GM23338 (cell line): ENCODE results near the gene SLC39A5. TPM values are rescaled to one million over a fixed set of nuclear protein-coding genes. Genes with fewer than 3 reads are reported as not detected.

Experiments used
- ATAC-seq: fragments of 200-7000 bp; cut with Tn5 transposase; 3 replicates; pipeline ENCODE4 v1.9.1; 2020
- DNase-seq: peaks from one replicate; pipeline ENCODE4 v3.0.0-alpha.2; 2015; ENCODE audit warnings: low spot score
- H2AFZ ChIP-seq: fragments of 200-600 bp; sonication (generic); 2 replicates; pipeline ENCODE4 v1.8.0; 2016; ENCODE audit warnings: antibody characterized with exemption, mild to moderate bottlenecking, moderate library complexity
- H3F3A ChIP-seq: fragments of 200-600 bp; sonication (generic); replicated peaks from 2 replicates; pipeline ENCODE4 v1.8.0; 2017; ENCODE audit warnings: antibody characterized with exemption, mixed run types, low read depth
- H3K27ac ChIP-seq: fragments of 200-600 bp; sonication (generic); 2 replicates; pipeline ENCODE4 v1.6.1; 2016; ENCODE audit warnings: low read depth
- H3K27me3 ChIP-seq: fragments of 200-600 bp; sonication (generic); 2 replicates; pipeline ENCODE4 v1.8.0; 2016; ENCODE audit warnings: mild to moderate bottlenecking, mixed run types, moderate library complexity; ENCODE audit not compliant: insufficient read depth
- H3K36me3 ChIP-seq: fragments of 200-600 bp; sonication (generic); 2 replicates; pipeline ENCODE4 v1.8.0; 2016; ENCODE audit warnings: mild to moderate bottlenecking; ENCODE audit not compliant: insufficient read depth
- H3K4me1 ChIP-seq: fragments of 200-600 bp; sonication (generic); 2 replicates; pipeline ENCODE4 v1.8.0; 2016; ENCODE audit warnings: mild to moderate bottlenecking, moderate library complexity; ENCODE audit not compliant: insufficient read depth
- H3K4me2 ChIP-seq: fragments of 200-600 bp; sonication (generic); 2 replicates; pipeline ENCODE4 v1.7.1; 2017; ENCODE audit warnings: mixed run types
- H3K4me3 ChIP-seq: fragments of 200-600 bp; sonication (generic); 2 replicates; pipeline ENCODE4 v1.6.1; 2016; ENCODE audit warnings: mixed run types
- H3K79me2 ChIP-seq: fragments of 200-600 bp; sonication (generic); replicated peaks from 2 replicates; pipeline ENCODE4 v1.8.0; 2017; ENCODE audit warnings: mild to moderate bottlenecking; ENCODE audit not compliant: insufficient read depth
- H3K9me2 ChIP-seq: fragments of 200-600 bp; sonication (generic); 2 replicates; pipeline ENCODE4 v1.8.0; 2017; ENCODE audit not compliant: insufficient read depth
- H4K20me1 ChIP-seq: fragments of 200-600 bp; sonication (generic); replicated peaks from 2 replicates; pipeline ENCODE4 v1.8.0; 2017; ENCODE audit warnings: mild to moderate bottlenecking; ENCODE audit not compliant: insufficient read depth
- H3K27ac Mint-ChIP-seq: 2 replicates; pipeline ENCODE4 v1.8.0; 2020; ENCODE audit warnings: inconsistent platforms, mild to moderate bottlenecking, moderate library complexity, mixed read lengths
- H3K27me3 Mint-ChIP-seq: 3 replicates; pipeline ENCODE4 v1.8.0; 2022; ENCODE audit warnings: low read depth, mild to moderate bottlenecking, moderate library complexity, mixed read lengths, inconsistent platforms; ENCODE audit not compliant: insufficient read depth, poor library complexity
- H3K36me3 Mint-ChIP-seq: 3 replicates; pipeline ENCODE4 v1.8.0; 2021; ENCODE audit warnings: low read depth, mild to moderate bottlenecking, inconsistent platforms, moderate library complexity, mixed read lengths
- H3K4me1 Mint-ChIP-seq: 3 replicates; pipeline ENCODE4 v1.8.0; 2020; ENCODE audit warnings: mild to moderate bottlenecking, inconsistent platforms, mixed read lengths
- H3K4me3 Mint-ChIP-seq: 3 replicates; pipeline ENCODE4 v1.8.0; 2021; ENCODE audit warnings: moderate library complexity, mild to moderate bottlenecking, inconsistent platforms, mixed read lengths
- H3K9me3 Mint-ChIP-seq: 3 replicates; pipeline ENCODE4 v1.8.0; 2020; ENCODE audit warnings: moderate library complexity, mild to moderate bottlenecking, inconsistent platforms, mixed read lengths
- EZH2phosphoT487 ChIP-seq: fragments of 200-600 bp; sonication (generic); IDR thresholded peaks from one replicate; pipeline ENCODE4 v1.8.1; 2018; ENCODE audit warnings: antibody characterized with exemption; ENCODE audit not compliant: unreplicated experiment
- NANOG ChIP-seq: IDR thresholded peaks from 2 replicates; pipeline ENCODE4 v1.6.1; 2016; ENCODE audit warnings: antibody characterized with exemption, borderline replicate concordance
- POLR2AphosphoS5 ChIP-seq: IDR thresholded peaks from 2 replicates; pipeline ENCODE4 v1.6.1; 2016; ENCODE audit warnings: antibody characterized with exemption, low read depth
- STAT1 ChIP-seq: IDR thresholded peaks from one replicate; pipeline ENCODE4 v1.6.1; 2016; ENCODE audit warnings: antibody characterized with exemption; ENCODE audit not compliant: unreplicated experiment
- ZNF462 ChIP-seq: fragments of 250-450 bp; sonication (Bioruptor Pico); IDR thresholded peaks from 2 replicates; pipeline ENCODE4 v1.5.0; 2020; ENCODE audit warnings: mild to moderate bottlenecking, moderate library complexity
- polyA plus RNA-seq: library from polyadenylated mRNA; unstranded; fragments of >200 nt; fragmentation: Nextera tagmentation; extraction: Ambion mirVana; gene quantifications from 2 replicates; pipeline ENCODE4 v1.2.1, GENCODE V29; 2016
- total RNA-seq: library from RNA; depleted of rRNA; stranded (reverse); fragments of >200 nt; shearing (Covaris generic); gene quantifications from 2 replicates; pipeline ENCODE4 v1.2.3, GENCODE V29; 2014
- TF ChIP-seq, protein P1 (sequence below), 2 experiments: fragments of 200-600 bp in 1 of 2; sonication (generic) in 1 of 2; conservative IDR thresholded peaks; 2 replicates each; pipeline versions ENCODE4 v1.5.1 to v1.6.1; 2016 to 2017; ENCODE audit warnings: antibody characterized with exemption in 2 of 2, low read depth in 2 of 2, mild to moderate bottlenecking in 2 of 2, moderate library complexity in 1 of 2
- TF ChIP-seq, protein P2 (sequence below): IDR thresholded peaks from one replicate; pipeline ENCODE4 v1.6.1; 2018; ENCODE audit warnings: antibody characterized with exemption; ENCODE audit not compliant: unreplicated experiment

The SLC39A5 gene
- total and polyA plus RNA-seq, 2 experiments from 2014 or later, result 0.29 to 0.59 TPM

- ATAC-seq, result no peak
Measured at GRCh38 chr12:56212361-56212760, 17.5 kb upstream of the SLC39A5 start.

DNA sequence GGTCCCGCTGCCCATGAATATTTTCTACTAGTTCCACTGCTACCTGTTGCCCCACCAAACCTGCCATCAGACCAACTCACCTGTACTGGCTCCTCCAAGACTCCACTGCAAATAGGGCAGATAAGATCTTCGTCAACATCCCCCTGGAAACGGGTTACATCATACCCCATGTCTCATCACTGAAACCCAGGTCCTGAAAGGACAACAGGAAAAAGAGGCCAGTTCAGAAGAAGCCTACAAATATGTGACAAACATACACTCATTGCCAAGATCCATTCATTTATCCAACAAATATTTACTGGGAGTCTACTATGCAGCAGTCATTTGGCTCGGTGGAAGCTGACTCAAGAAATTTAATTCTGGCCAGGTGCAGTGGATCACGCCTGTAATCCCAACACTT is 16.0 kb upstream of the SLC39A5 start:
- Histone ChIP-seq H3F3A (peaks cover 19% of the 10 kb centered on the region), H3K27ac (no peak overlapping the region), H3K4me2 (no peak overlapping the region), H3K9me2 (no peaks in the 10 kb centered on the region), H3K4me1 (no peaks in the 10 kb centered on the region), H3K4me3 (no peak overlapping the region), H3K79me2 (peaks cover 25% of the 10 kb centered on the region), H2AFZ (no peak overlapping the region), H4K20me1 (peaks cover 18% of the 10 kb centered on the region), H3K36me3 (peaks cover 60% of the 10 kb centered on the region), H3K27me3 (no peaks in the 10 kb centered on the region)
- DNase-seq (no peak), ATAC-seq (no peak)
- no peak overlapping the region for H3K4me3 Mint-ChIP-seq
- peaks cover 87% of the 10 kb centered on the region for H3K36me3 Mint-ChIP-seq
- no peaks in the 10 kb centered on the region for H3K4me1 Mint-ChIP-seq
- no peaks in the 10 kb centered on the region for H3K27me3 Mint-ChIP-seq
- H3K9me3 Mint-ChIP-seq, result peaks cover 2% of the 10 kb centered on the region; the same call in 1 of the 3 replicates
- H3K27ac Mint-ChIP-seq, result no peak overlapping the region
- TF ChIP-seq POLR2AphosphoS5 (no peak), STAT1 (no peak), NANOG (no peak), ZNF462 (no peak)

More at GRCh38 chr12:56212361-56212760, 17.5 kb upstream of the SLC39A5 start:
- no peak overlapping the region for H3K4me3 Mint-ChIP-seq
- peaks cover 17% of the 10 kb centered on the region for H4K20me1 ChIP-seq
- no peaks in the 10 kb centered on the region for H3K4me1 Mint-ChIP-seq
- H3K79me2 ChIP-seq, result peaks cover 11% of the 10 kb centered on the region
- H3K36me3 ChIP-seq, result peaks cover 65% of the 10 kb centered on the region
- H2AFZ ChIP-seq, result no peak overlapping the region
- no peak for DNase-seq
- H3K27ac ChIP-seq, result no peak overlapping the region
- peaks cover 23% of the 10 kb centered on the region for H3F3A ChIP-seq
- H3K4me3 ChIP-seq, result no peak overlapping the region
- H3K9me3 Mint-ChIP-seq, result no peaks in the 10 kb centered on the region
- no peaks in the 10 kb centered on the region for H3K4me1 ChIP-seq
- no peak overlapping the region for H3K4me2 ChIP-seq
- H3K27me3 Mint-ChIP-seq, result no peaks in the 10 kb centered on the region
- no peaks in the 10 kb centered on the region for H3K27me3 ChIP-seq
- no peak overlapping the region for H3K27ac Mint-ChIP-seq
- no peaks in the 10 kb centered on the region for H3K9me2 ChIP-seq
- peaks cover 95% of the 10 kb centered on the region for H3K36me3 Mint-ChIP-seq
- TF ChIP-seq EZH2phosphoT487 (no peak), STAT1 (no peak)
- TF ChIP-seq, protein P1, sequence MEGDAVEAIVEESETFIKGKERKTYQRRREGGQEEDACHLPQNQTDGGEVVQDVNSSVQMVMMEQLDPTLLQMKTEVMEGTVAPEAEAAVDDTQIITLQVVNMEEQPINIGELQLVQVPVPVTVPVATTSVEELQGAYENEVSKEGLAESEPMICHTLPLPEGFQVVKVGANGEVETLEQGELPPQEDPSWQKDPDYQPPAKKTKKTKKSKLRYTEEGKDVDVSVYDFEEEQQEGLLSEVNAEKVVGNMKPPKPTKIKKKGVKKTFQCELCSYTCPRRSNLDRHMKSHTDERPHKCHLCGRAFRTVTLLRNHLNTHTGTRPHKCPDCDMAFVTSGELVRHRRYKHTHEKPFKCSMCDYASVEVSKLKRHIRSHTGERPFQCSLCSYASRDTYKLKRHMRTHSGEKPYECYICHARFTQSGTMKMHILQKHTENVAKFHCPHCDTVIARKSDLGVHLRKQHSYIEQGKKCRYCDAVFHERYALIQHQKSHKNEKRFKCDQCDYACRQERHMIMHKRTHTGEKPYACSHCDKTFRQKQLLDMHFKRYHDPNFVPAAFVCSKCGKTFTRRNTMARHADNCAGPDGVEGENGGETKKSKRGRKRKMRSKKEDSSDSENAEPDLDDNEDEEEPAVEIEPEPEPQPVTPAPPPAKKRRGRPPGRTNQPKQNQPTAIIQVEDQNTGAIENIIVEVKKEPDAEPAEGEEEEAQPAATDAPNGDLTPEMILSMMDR (conservative IDR thresholded peaks at IDR 0.05; ENCODE audit: low read depth in 2 of 2), result no peak
- TF ChIP-seq, protein P2, sequence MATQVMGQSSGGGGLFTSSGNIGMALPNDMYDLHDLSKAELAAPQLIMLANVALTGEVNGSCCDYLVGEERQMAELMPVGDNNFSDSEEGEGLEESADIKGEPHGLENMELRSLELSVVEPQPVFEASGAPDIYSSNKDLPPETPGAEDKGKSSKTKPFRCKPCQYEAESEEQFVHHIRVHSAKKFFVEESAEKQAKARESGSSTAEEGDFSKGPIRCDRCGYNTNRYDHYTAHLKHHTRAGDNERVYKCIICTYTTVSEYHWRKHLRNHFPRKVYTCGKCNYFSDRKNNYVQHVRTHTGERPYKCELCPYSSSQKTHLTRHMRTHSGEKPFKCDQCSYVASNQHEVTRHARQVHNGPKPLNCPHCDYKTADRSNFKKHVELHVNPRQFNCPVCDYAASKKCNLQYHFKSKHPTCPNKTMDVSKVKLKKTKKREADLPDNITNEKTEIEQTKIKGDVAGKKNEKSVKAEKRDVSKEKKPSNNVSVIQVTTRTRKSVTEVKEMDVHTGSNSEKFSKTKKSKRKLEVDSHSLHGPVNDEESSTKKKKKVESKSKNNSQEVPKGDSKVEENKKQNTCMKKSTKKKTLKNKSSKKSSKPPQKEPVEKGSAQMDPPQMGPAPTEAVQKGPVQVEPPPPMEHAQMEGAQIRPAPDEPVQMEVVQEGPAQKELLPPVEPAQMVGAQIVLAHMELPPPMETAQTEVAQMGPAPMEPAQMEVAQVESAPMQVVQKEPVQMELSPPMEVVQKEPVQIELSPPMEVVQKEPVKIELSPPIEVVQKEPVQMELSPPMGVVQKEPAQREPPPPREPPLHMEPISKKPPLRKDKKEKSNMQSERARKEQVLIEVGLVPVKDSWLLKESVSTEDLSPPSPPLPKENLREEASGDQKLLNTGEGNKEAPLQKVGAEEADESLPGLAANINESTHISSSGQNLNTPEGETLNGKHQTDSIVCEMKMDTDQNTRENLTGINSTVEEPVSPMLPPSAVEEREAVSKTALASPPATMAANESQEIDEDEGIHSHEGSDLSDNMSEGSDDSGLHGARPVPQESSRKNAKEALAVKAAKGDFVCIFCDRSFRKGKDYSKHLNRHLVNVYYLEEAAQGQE, result no peak
